Measurements from ENCODE around the gene LSR.

LSR gene

GRCh38 chr19:35267353-35267817 is 18.6 kb downstream of the LSR start:
- H3K27me3 ChIP-seq (ENCODE audit: insufficient read depth, low read length) = no peaks in the 10 kb centered on the region
- H3K9ac ChIP-seq (ENCODE audit: low read length) = peak overlapping the region; percentile 95
- no peak overlapping the region for H2AFZ ChIP-seq (ENCODE audit: low read length)
- TF ChIP-seq EZH2 (IDR thresholded peaks at IDR 0.05; ENCODE audit: borderline replicate concordance, low read length) (no peak), CTCF (IDR thresholded peaks at IDR 0.05; ENCODE audit: low read length) (no peak)
- H3K4me2 ChIP-seq (ENCODE audit: low read length) = peak overlapping the region; percentile 84
- no peaks in the 10 kb centered on the region for H3F3A ChIP-seq (ENCODE audit: insufficient read depth, low read length)
- H3K4me3 ChIP-seq (ENCODE audit: low read depth, low read length, poor library complexity, severe bottlenecking) = peak overlapping the region; percentile 87
- H4K20me1 ChIP-seq (ENCODE audit: insufficient read depth, low read length) = no peaks in the 10 kb centered on the region
- peaks cover 62% of the 10 kb centered on the region for H3K36me3 ChIP-seq (ENCODE audit: insufficient read depth, low read length)
- H3K9me3 ChIP-seq (ENCODE audit: low read length) = no peaks in the 10 kb centered on the region
- H3K79me2 ChIP-seq (ENCODE audit: insufficient read depth, low read length) = no peaks in the 10 kb centered on the region
- H3K4me1 ChIP-seq (ENCODE audit: insufficient read depth, low read length, severe bottlenecking) = peaks cover 37% of the 10 kb centered on the region
- no peaks in the 10 kb centered on the region for H3K9me2 ChIP-seq (ENCODE audit: low read depth, low read length)
- peak overlapping the region; percentile 85 for H3K27ac ChIP-seq (ENCODE audit: low read depth, low read length, poor library complexity, severe bottlenecking)

GRCh38 chr19:35267818-35268535 is 19.2 kb downstream of the LSR start:
- no peaks in the 10 kb centered on the region for H3K9me3 ChIP-seq (ENCODE audit: low read length)
- H3K36me3 ChIP-seq (ENCODE audit: insufficient read depth, low read length) = peaks cover 64% of the 10 kb centered on the region
- peaks cover 37% of the 10 kb centered on the region for H3K4me1 ChIP-seq (ENCODE audit: insufficient read depth, low read length, severe bottlenecking)
- no peaks in the 10 kb centered on the region for H4K20me1 ChIP-seq (ENCODE audit: insufficient read depth, low read length)
- no peaks in the 10 kb centered on the region for H3K79me2 ChIP-seq (ENCODE audit: insufficient read depth, low read length)
- peak overlapping the region; percentile 85 for H3K27ac ChIP-seq (ENCODE audit: low read depth, low read length, poor library complexity, severe bottlenecking)
- no peak overlapping the region for H2AFZ ChIP-seq (ENCODE audit: low read length)
- H3K27me3 ChIP-seq (ENCODE audit: insufficient read depth, low read length) = no peaks in the 10 kb centered on the region
- H3K4me3 ChIP-seq (ENCODE audit: low read depth, low read length, poor library complexity, severe bottlenecking) = peak overlapping the region; percentile 87
- TF ChIP-seq CTCF (IDR thresholded peaks at IDR 0.05; ENCODE audit: low read length) = no peak
- TF ChIP-seq EZH2 (IDR thresholded peaks at IDR 0.05; ENCODE audit: borderline replicate concordance, low read length) = no peak
- peak overlapping the region; percentile 95 for H3K9ac ChIP-seq (ENCODE audit: low read length)
- peak overlapping the region; percentile 84 for H3K4me2 ChIP-seq (ENCODE audit: low read length)
- H3K9me2 ChIP-seq (ENCODE audit: low read depth, low read length) = no peaks in the 10 kb centered on the region
- no peaks in the 10 kb centered on the region for H3F3A ChIP-seq (ENCODE audit: insufficient read depth, low read length)

- H3K36me3 ChIP-seq (ENCODE audit: insufficient read depth, low read length) = peaks cover 66% of the 10 kb centered on the region
Measured at GRCh38 chr19:35268536-35269437, 20.0 kb downstream of the LSR start, which contains the start of gene USF2. USF2 (plus strand) TSS chr19:35268962; CDS start chr19:35269102, 140 bp downstream.

More at GRCh38 chr19:35268536-35269437, 20.0 kb downstream of the LSR start, which contains the start of gene USF2:
- Histone ChIP-seq H3K27ac (ENCODE audit: low read depth, low read length, poor library complexity, severe bottlenecking) (peak within 1 kb of the TSS; percentile 85), H2AFZ (ENCODE audit: low read length) (no peak within 1 kb of the TSS), H3K9ac (ENCODE audit: low read length) (peak within 1 kb of the TSS; percentile 95), H3K4me2 (ENCODE audit: low read length) (peak within 1 kb of the TSS; percentile 84), H4K20me1 (ENCODE audit: insufficient read depth, low read length) (no peaks in the 10 kb centered on the region), H3K27me3 (ENCODE audit: insufficient read depth, low read length) (no peaks in the 10 kb centered on the region), H3K9me3 (ENCODE audit: low read length) (no peaks in the 10 kb centered on the region), H3K9me2 (ENCODE audit: low read depth, low read length) (no peaks in the 10 kb centered on the region), H3K4me3 (ENCODE audit: low read depth, low read length, poor library complexity, severe bottlenecking) (peak within 1 kb of the TSS; percentile 87), H3F3A (ENCODE audit: insufficient read depth, low read length) (no peaks in the 10 kb centered on the region), H3K79me2 (ENCODE audit: insufficient read depth, low read length) (no peaks in the 10 kb centered on the region), H3K4me1 (ENCODE audit: insufficient read depth, low read length, severe bottlenecking) (peaks cover 32% of the 10 kb centered on the region)
- TF ChIP-seq CTCF (IDR thresholded peaks at IDR 0.05; ENCODE audit: low read length) (no peak), EZH2 (IDR thresholded peaks at IDR 0.05; ENCODE audit: borderline replicate concordance, low read length) (no peak)
